ENCODE measurements around the gene KLHL29. TPM values are rescaled to one million over a fixed set of nuclear protein-coding genes. Genes with fewer than 3 reads are reported as not detected.

The KLHL29 gene
- total and polyA plus RNA-seq, 4 experiments from 2014 or later, result 0.24 to 2.4 (median 1.9) TPM; not detected in 1

DNA sequence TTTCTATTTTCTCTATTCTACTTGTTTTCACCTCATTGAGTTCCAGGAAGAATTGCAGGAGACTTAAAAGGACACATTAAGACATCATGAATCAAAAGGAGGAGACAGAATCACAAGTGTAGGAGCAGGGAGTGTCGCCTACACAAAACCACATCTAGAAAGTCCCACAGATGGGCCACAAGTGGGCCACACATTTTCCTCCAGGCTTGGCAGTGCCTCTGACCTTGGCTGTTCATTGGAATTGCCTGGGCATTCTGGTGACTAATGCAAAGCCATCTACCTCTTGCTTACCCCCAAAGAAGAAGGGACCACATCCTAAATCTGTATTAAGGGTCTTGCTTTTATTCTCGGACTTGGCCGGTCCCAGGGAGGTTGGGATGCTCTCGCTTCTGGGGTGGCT lies 103.6 kb downstream of the KLHL29 start:
- Mint-ChIP-seq H3K4me1 (peaks cover 5 to 10% (median 9%) of the 10 kb centered on the region in 4 donors), H3K36me3 (no peaks in the 10 kb centered on the region), H3K4me3 (no peak overlapping the region), H3K27ac (no peak overlapping the region), H3K9me3 (no peaks in the 10 kb centered on the region), H3K27me3 (peaks cover 4 to 14% of the 10 kb centered on the region in 2 donors)
- ChIA-PET CTCF (ENCODE audit: partially characterized antibody) (no interaction called here), POLR2A (ENCODE audit: partially characterized antibody) (no interaction called here)
- Histone ChIP-seq H3K9me3 (ENCODE audit: control insufficient read depth in 1 of 2, low read length in 2 of 2) (no peaks in the 10 kb centered on the region), H3K27ac (ENCODE audit: low read depth, low read length) (no peak overlapping the region), H3K36me3 (ENCODE audit: insufficient read depth, low read length) (no peaks in the 10 kb centered on the region), H3K4me1 (ENCODE audit: insufficient read depth, low read length) (peaks cover 3% of the 10 kb centered on the region), H3K27me3 (ENCODE audit: insufficient read depth, low read length) (no peaks in the 10 kb centered on the region), H3K4me3 (ENCODE audit: low read length in 2 of 2) (no peak overlapping the region)
- DNase-seq, result no peak
- intact Hi-C loops (cut with micrococcal nuclease), result no loop called here

DNA sequence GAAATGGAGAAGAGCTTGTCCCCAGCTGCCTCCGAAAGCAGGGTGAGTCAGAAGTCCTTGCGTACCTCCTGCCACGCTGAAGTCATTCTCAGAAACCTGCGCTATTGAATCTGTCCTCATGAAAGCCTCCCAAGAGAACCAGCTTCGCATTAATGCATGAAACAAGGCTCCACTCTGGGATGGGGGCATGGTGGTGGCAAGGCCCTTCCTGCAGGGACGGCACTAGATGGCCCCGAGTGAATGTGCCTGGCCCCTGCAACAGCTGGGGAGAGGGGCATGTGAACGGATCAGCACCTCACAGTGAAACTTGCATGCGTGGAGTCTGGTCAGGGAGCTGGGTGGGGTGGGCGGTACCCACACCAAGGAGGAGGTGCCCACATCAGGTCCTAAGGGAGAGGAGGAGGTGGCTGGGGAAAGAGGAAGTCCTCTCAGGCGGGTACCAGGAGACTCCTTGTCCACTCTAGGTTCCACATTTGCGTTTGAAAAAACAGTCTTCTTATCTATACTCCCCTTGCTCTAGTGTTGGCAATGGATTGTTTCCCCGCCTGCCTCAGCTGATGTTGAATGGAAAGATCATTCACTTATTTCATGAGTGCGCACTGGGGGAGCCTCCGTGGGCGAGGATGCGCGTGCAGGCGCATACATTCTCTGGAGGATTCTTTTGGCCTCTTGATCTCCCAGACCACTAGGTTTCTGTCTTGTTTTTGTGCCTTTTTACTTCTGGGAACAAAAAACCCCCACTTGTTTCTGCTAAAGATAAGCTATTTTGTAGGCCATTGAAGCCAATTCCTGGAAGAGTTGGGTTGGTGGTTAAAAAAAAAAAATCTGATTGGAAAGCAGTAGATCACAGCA lies 104.7 kb downstream of the KLHL29 start:
- no peak overlapping the region for H3K27ac Mint-ChIP-seq
- H3K9me3 Mint-ChIP-seq, result no peaks in the 10 kb centered on the region
- peaks cover 3% of the 10 kb centered on the region for H3K4me1 ChIP-seq (ENCODE audit: insufficient read depth, low read length)
- no peaks in the 10 kb centered on the region for H3K36me3 ChIP-seq (ENCODE audit: insufficient read depth, low read length)
- peaks cover 4 to 14% of the 10 kb centered on the region in 2 donors for H3K27me3 Mint-ChIP-seq
- no peaks in the 10 kb centered on the region for H3K36me3 Mint-ChIP-seq
- no peak for DNase-seq
- peaks cover 5 to 10% (median 9%) of the 10 kb centered on the region in 4 donors for H3K4me1 Mint-ChIP-seq
- H3K9me3 ChIP-seq (ENCODE audit: control insufficient read depth in 1 of 2, low read length in 2 of 2), result no peaks in the 10 kb centered on the region
- no peak overlapping the region for H3K27ac ChIP-seq (ENCODE audit: low read depth, low read length)
- ChIA-PET POLR2A (ENCODE audit: partially characterized antibody) (no interaction called here), CTCF (ENCODE audit: partially characterized antibody) (no interaction called here)
- peak overlapping the region in 1 of 8 donors; percentile 41 for H3K4me3 Mint-ChIP-seq
- no peaks in the 10 kb centered on the region for H3K27me3 ChIP-seq (ENCODE audit: insufficient read depth, low read length)
- intact Hi-C loops (cut with micrococcal nuclease), result no loop called here
- no peak overlapping the region for H3K4me3 ChIP-seq (ENCODE audit: low read length in 2 of 2)

GRCh38 chr2:23491591-23492336 lies 106.8 kb downstream of the KLHL29 start:
- Mint-ChIP-seq H3K9me3 (no peaks in the 10 kb centered on the region), H3K27me3 (peaks cover 4 to 14% of the 10 kb centered on the region in 2 donors), H3K27ac (no peak overlapping the region), H3K4me1 (peaks cover 11 to 27% (median 18%) of the 10 kb centered on the region in 4 donors), H3K4me3 (no peak overlapping the region), H3K36me3 (no peaks in the 10 kb centered on the region)
- Histone ChIP-seq H3K4me1 (ENCODE audit: insufficient read depth, low read length) (peaks cover 20% of the 10 kb centered on the region), H3K9me3 (ENCODE audit: control insufficient read depth in 1 of 2, low read length in 2 of 2) (no peaks in the 10 kb centered on the region), H3K36me3 (ENCODE audit: insufficient read depth, low read length) (no peaks in the 10 kb centered on the region), H3K27ac (ENCODE audit: low read depth, low read length) (no peak overlapping the region), H3K4me3 (ENCODE audit: low read length in 2 of 2) (no peak overlapping the region), H3K27me3 (ENCODE audit: insufficient read depth, low read length) (no peaks in the 10 kb centered on the region)
- intact Hi-C loops (cut with micrococcal nuclease), result no loop called here
- DNase-seq, result no peak
- ChIA-PET POLR2A (ENCODE audit: partially characterized antibody) (no interaction called here), CTCF (ENCODE audit: partially characterized antibody) (no interaction called here)

DNA sequence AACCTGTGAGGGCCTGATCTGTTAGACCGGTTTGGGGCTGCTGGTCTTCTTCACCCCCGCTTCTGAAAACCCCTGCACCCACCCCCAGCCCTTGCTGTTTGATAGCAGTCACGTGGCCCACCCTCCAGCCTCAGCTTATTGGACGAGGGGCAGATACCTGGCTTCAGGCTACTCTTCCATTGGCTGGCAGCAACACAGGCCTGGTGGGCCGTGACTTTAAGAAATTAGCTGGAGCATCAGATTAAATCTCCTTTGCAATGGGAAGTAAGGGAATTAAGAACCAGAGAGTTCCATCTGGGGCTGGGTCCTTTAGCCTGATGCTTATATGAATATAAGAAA lies 107.3 kb downstream of the KLHL29 start:
- H3K36me3 Mint-ChIP-seq, result no peaks in the 10 kb centered on the region

GRCh38 chr2:23492921-23493320 lies 107.9 kb downstream of the KLHL29 start:
- no peak overlapping the region for H3K4me3 Mint-ChIP-seq
- Histone ChIP-seq H3K27me3 (ENCODE audit: insufficient read depth, low read length) (no peaks in the 10 kb centered on the region), H3K4me1 (ENCODE audit: insufficient read depth, low read length) (peaks cover 29% of the 10 kb centered on the region), H3K4me3 (ENCODE audit: low read length in 2 of 2) (no peak overlapping the region), H3K9me3 (ENCODE audit: control insufficient read depth in 1 of 2, low read length in 2 of 2) (no peaks in the 10 kb centered on the region), H3K36me3 (ENCODE audit: insufficient read depth, low read length) (no peaks in the 10 kb centered on the region), H3K27ac (ENCODE audit: low read depth, low read length) (no peak overlapping the region)
- POLR2A ChIA-PET (ENCODE audit: partially characterized antibody), result no interaction called here
- H3K4me1 Mint-ChIP-seq, result peaks cover 20 to 39% (median 24%) of the 10 kb centered on the region in 4 donors
- H3K27ac Mint-ChIP-seq, result no peak overlapping the region
- intact Hi-C loops (cut with micrococcal nuclease), result no loop called here
- CTCF ChIA-PET (ENCODE audit: partially characterized antibody), result interaction anchor here (1.0 kb wide), 1 partner anchor 18 kb away, joined by 3 read pairs; no protein-coding TSS in a partner anchor
- peaks cover 4 to 14% of the 10 kb centered on the region in 2 donors for H3K27me3 Mint-ChIP-seq
- DNase-seq, result no peak
- no peaks in the 10 kb centered on the region for H3K36me3 Mint-ChIP-seq
- H3K9me3 Mint-ChIP-seq, result no peaks in the 10 kb centered on the region

More for the DNA sequence above, 107.3 kb downstream of the KLHL29 start:
- Mint-ChIP-seq H3K4me1 (peaks cover 17 to 32% (median 23%) of the 10 kb centered on the region in 4 donors), H3K27ac (no peak overlapping the region), H3K27me3 (peaks cover 4 to 14% of the 10 kb centered on the region in 2 donors), H3K9me3 (no peaks in the 10 kb centered on the region), H3K4me3 (no peak overlapping the region)
- ChIA-PET POLR2A (ENCODE audit: partially characterized antibody) (no interaction called here), CTCF (ENCODE audit: partially characterized antibody) (no interaction called here)
- H3K9me3 ChIP-seq (ENCODE audit: control insufficient read depth in 1 of 2, low read length in 2 of 2), result no peaks in the 10 kb centered on the region
- no peak overlapping the region for H3K27ac ChIP-seq (ENCODE audit: low read depth, low read length)
- no peaks in the 10 kb centered on the region for H3K36me3 ChIP-seq (ENCODE audit: insufficient read depth, low read length)
- H3K4me1 ChIP-seq (ENCODE audit: insufficient read depth, low read length), result peaks cover 26% of the 10 kb centered on the region
- intact Hi-C loops (cut with micrococcal nuclease), result no loop called here
- no peaks in the 10 kb centered on the region for H3K27me3 ChIP-seq (ENCODE audit: insufficient read depth, low read length)
- H3K4me3 ChIP-seq (ENCODE audit: low read length in 2 of 2), result no peak overlapping the region
- DNase-seq, result no peak

- peaks cover 29% of the 10 kb centered on the region for H3K4me1 ChIP-seq (ENCODE audit: insufficient read depth, low read length)
- Mint-ChIP-seq H3K9me3 (no peaks in the 10 kb centered on the region), H3K27ac (no peak overlapping the region), H3K4me3 (no peak overlapping the region), H3K36me3 (no peaks in the 10 kb centered on the region), H3K27me3 (peaks cover 2 to 8% of the 10 kb centered on the region in 2 donors), H3K4me1 (peaks cover 21 to 39% (median 24%) of the 10 kb centered on the region in 4 donors)
- H3K36me3 ChIP-seq (ENCODE audit: insufficient read depth, low read length), result no peaks in the 10 kb centered on the region
- H3K27ac ChIP-seq (ENCODE audit: low read depth, low read length), result no peak overlapping the region
- intact Hi-C loops (cut with micrococcal nuclease), result no loop called here
- H3K27me3 ChIP-seq (ENCODE audit: insufficient read depth, low read length), result no peaks in the 10 kb centered on the region
- DNase-seq, result no peak
- H3K4me3 ChIP-seq (ENCODE audit: low read length in 2 of 2), result no peak overlapping the region
- no peaks in the 10 kb centered on the region for H3K9me3 ChIP-seq (ENCODE audit: control insufficient read depth in 1 of 2, low read length in 2 of 2)
- ChIA-PET POLR2A (ENCODE audit: partially characterized antibody) (no interaction called here), CTCF (ENCODE audit: partially characterized antibody) (interaction anchor here (1.0 kb wide), 1 partner anchor 17 kb away, joined by 3 read pairs; no protein-coding TSS in a partner anchor)
These were observed 108.9 kb downstream of the KLHL29 start for GRCh38 chr2:23493846-23494245.

- POLR2A ChIA-PET (ENCODE audit: partially characterized antibody), result no interaction called here
These were observed 109.3 kb downstream of the KLHL29 start for GRCh38 chr2:23494286-23494685.

More at GRCh38 chr2:23494286-23494685, 109.3 kb downstream of the KLHL29 start:
- peaks cover 21 to 38% (median 24%) of the 10 kb centered on the region in 4 donors for H3K4me1 Mint-ChIP-seq
- H3K4me3 Mint-ChIP-seq, result no peak overlapping the region
- Histone ChIP-seq H3K27me3 (ENCODE audit: insufficient read depth, low read length) (no peaks in the 10 kb centered on the region), H3K27ac (ENCODE audit: low read depth, low read length) (no peak overlapping the region), H3K4me1 (ENCODE audit: insufficient read depth, low read length) (peaks cover 29% of the 10 kb centered on the region), H3K4me3 (ENCODE audit: low read length in 2 of 2) (no peak overlapping the region), H3K36me3 (ENCODE audit: insufficient read depth, low read length) (no peaks in the 10 kb centered on the region), H3K9me3 (ENCODE audit: control insufficient read depth in 1 of 2, low read length in 2 of 2) (no peaks in the 10 kb centered on the region)
- DNase-seq, result no peak
- intact Hi-C loops (cut with micrococcal nuclease), result no loop called here
- peaks cover 2 to 8% of the 10 kb centered on the region in 2 donors for H3K27me3 Mint-ChIP-seq
- no peaks in the 10 kb centered on the region for H3K36me3 Mint-ChIP-seq
- CTCF ChIA-PET (ENCODE audit: partially characterized antibody), result no interaction called here
- H3K27ac Mint-ChIP-seq, result no peak overlapping the region
- no peaks in the 10 kb centered on the region for H3K9me3 Mint-ChIP-seq

Data from CD4-positive, alpha-beta memory T cell (primary cell).